ENCODE results near the gene DVL1. TPM values are rescaled to one million over a fixed set of nuclear protein-coding genes. Genes with fewer than 3 reads are reported as not detected.
A peak's percentile ranks its signal among the peaks of the same experiment; 100 is the strongest.

DVL1 gene
- total and polyA plus RNA-seq, 12 donors = 64.7 to 153 (median 79.7) TPM

DNA sequence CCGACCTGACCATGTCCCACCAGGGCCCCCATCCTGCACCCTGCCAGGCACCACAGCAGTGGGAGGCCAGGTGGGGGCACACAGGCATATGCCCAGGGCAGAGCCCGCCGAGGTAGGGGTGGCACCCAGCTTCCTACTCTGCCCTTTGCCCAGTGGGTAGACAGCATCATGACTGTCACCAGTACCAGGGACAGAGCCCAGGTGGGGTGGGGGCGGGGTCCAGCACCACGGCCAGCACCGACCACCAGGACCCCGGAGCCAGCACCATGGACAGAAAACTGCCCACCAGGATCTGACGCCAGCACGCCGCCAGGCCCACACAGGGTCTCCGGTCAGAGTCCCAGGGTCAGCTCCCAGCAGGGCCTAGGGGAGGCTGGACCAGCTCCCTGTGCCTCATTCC is 14.4 kb downstream of the DVL1 start:
- H3K27ac ChIP-seq = no peak overlapping the region
- intact Hi-C loops (cut with DNase I) = no loop called here
- peaks cover 0 to 45% (median 9%) of the 10 kb centered on the region in 9 donors for H3K36me3 ChIP-seq
- peaks cover 6 to 17% (median 12%) of the 10 kb centered on the region in 9 donors for H3K4me1 ChIP-seq
- ATAC-seq (no peak), DNase-seq (no peak)
- no peak overlapping the region for H3K4me3 ChIP-seq
- no peaks in the 10 kb centered on the region for H3K9me3 ChIP-seq
- H3K27me3 ChIP-seq = no peaks in the 10 kb centered on the region
- WGBS, 2 donors = 58 to 61% methylated on average over 11 of the region's 11 CpGs
- TF ChIP-seq, protein P1, sequence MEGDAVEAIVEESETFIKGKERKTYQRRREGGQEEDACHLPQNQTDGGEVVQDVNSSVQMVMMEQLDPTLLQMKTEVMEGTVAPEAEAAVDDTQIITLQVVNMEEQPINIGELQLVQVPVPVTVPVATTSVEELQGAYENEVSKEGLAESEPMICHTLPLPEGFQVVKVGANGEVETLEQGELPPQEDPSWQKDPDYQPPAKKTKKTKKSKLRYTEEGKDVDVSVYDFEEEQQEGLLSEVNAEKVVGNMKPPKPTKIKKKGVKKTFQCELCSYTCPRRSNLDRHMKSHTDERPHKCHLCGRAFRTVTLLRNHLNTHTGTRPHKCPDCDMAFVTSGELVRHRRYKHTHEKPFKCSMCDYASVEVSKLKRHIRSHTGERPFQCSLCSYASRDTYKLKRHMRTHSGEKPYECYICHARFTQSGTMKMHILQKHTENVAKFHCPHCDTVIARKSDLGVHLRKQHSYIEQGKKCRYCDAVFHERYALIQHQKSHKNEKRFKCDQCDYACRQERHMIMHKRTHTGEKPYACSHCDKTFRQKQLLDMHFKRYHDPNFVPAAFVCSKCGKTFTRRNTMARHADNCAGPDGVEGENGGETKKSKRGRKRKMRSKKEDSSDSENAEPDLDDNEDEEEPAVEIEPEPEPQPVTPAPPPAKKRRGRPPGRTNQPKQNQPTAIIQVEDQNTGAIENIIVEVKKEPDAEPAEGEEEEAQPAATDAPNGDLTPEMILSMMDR (IDR thresholded peaks at IDR 0.05) = no peak

DNA sequence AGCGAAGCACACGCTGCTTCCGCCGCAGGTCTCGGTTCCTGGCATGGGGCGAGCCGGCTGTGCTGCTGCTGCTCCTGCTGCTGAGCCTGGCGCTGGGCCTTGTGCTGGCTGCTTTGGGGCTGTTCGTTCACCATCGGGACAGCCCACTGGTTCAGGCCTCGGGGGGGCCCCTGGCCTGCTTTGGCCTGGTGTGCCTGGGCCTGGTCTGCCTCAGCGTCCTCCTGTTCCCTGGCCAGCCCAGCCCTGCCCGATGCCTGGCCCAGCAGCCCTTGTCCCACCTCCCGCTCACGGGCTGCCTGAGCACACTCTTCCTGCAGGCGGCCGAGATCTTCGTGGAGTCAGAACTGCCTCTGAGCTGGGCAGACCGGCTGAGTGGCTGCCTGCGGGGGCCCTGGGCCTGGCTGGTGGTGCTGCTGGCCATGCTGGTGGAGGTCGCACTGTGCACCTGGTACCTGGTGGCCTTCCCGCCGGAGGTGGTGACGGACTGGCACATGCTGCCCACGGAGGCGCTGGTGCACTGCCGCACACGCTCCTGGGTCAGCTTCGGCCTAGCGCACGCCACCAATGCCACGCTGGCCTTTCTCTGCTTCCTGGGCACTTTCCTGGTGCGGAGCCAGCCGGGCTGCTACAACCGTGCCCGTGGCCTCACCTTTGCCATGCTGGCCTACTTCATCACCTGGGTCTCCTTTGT is 15.5 kb downstream of the DVL1 start:
- 85 to 89% methylated on average over 36 of the region's 36 CpGs for WGBS, 2 donors
- DNase-seq = no peak
- TF ChIP-seq, protein P1 (IDR thresholded peaks at IDR 0.05) = no peak
- no peaks in the 10 kb centered on the region for H3K27me3 ChIP-seq
- no peak for ATAC-seq
- peaks cover 6 to 28% (median 12%) of the 10 kb centered on the region in 9 donors for H3K4me1 ChIP-seq
- no peak overlapping the region for H3K4me3 ChIP-seq
- H3K9me3 ChIP-seq = no peaks in the 10 kb centered on the region
- peaks cover 0 to 41% (median 5%) of the 10 kb centered on the region in 9 donors for H3K36me3 ChIP-seq
- H3K27ac ChIP-seq = no peak overlapping the region
- intact Hi-C loops (cut with DNase I) = no loop called here

DNA sequence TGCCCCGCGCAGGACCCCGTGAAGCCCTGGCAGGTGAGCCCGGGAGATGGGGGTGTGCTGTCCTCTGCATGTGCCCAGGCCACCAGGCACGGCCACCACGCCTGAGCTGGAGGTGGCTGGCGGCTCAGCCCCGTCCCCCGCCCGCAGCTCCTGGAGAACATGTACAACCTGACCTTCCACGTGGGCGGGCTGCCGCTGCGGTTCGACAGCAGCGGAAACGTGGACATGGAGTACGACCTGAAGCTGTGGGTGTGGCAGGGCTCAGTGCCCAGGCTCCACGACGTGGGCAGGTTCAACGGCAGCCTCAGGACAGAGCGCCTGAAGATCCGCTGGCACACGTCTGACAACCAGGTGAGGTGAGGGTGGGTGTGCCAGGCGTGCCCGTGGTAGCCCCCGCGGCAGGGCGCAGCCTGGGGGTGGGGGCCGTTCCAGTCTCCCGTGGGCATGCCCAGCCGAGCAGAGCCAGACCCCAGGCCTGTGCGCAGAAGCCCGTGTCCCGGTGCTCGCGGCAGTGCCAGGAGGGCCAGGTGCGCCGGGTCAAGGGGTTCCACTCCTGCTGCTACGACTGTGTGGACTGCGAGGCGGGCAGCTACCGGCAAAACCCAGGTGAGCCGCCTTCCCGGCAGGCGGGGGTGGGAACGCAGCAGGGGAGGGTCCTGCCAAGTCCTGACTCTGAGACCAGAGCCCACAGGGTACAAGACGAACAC is 16.3 kb downstream of the DVL1 start:
- Histone ChIP-seq H3K4me3 (no peak overlapping the region), H3K27me3 (no peaks in the 10 kb centered on the region), H3K36me3 (peaks cover 0 to 41% (median 9%) of the 10 kb centered on the region in 9 donors), H3K9me3 (no peaks in the 10 kb centered on the region), H3K4me1 (peaks cover 6 to 30% (median 12%) of the 10 kb centered on the region in 9 donors), H3K27ac (no peak overlapping the region)
- TF ChIP-seq, protein P1 (IDR thresholded peaks at IDR 0.05) = no peak
- 83 to 86% methylated on average over 48 of the region's 48 CpGs for WGBS, 2 donors
- DNase-seq (no peak), ATAC-seq (peak in 1 of 8 donors; percentile 2)
- intact Hi-C loops (cut with DNase I) = no loop called here

DNA sequence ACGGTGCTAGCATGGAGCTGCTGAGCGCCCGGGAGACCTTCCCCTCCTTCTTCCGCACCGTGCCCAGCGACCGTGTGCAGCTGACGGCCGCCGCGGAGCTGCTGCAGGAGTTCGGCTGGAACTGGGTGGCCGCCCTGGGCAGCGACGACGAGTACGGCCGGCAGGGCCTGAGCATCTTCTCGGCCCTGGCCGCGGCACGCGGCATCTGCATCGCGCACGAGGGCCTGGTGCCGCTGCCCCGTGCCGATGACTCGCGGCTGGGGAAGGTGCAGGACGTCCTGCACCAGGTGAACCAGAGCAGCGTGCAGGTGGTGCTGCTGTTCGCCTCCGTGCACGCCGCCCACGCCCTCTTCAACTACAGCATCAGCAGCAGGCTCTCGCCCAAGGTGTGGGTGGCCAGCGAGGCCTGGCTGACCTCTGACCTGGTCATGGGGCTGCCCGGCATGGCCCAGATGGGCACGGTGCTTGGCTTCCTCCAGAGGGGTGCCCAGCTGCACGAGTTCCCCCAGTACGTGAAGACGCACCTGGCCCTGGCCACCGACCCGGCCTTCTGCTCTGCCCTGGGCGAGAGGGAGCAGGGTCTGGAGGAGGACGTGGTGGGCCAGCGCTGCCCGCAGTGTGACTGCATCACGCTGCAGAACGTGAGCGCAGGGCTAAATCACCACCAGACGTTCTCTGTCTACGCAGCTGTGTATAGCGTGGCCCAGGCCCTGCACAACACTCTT is 17.0 kb downstream of the DVL1 start:
- Histone ChIP-seq H3K27ac (no peak overlapping the region), H3K4me3 (no peak overlapping the region), H3K36me3 (peaks cover 0 to 41% (median 16%) of the 10 kb centered on the region in 9 donors), H3K27me3 (no peaks in the 10 kb centered on the region), H3K4me1 (peaks cover 6 to 37% (median 13%) of the 10 kb centered on the region in 9 donors), H3K9me3 (no peaks in the 10 kb centered on the region)
- WGBS, 2 donors = 86% methylated on average over 57 of the region's 57 CpGs
- DNase-seq = no peak
- intact Hi-C loops (cut with DNase I) = no loop called here
- TF ChIP-seq, protein P1 (IDR thresholded peaks at IDR 0.05) = no peak
- peak in 1 of 8 donors; percentile 1 for ATAC-seq
